ENCODE measurements around the gene TBC1D5.

TBC1D5 gene

DNA sequence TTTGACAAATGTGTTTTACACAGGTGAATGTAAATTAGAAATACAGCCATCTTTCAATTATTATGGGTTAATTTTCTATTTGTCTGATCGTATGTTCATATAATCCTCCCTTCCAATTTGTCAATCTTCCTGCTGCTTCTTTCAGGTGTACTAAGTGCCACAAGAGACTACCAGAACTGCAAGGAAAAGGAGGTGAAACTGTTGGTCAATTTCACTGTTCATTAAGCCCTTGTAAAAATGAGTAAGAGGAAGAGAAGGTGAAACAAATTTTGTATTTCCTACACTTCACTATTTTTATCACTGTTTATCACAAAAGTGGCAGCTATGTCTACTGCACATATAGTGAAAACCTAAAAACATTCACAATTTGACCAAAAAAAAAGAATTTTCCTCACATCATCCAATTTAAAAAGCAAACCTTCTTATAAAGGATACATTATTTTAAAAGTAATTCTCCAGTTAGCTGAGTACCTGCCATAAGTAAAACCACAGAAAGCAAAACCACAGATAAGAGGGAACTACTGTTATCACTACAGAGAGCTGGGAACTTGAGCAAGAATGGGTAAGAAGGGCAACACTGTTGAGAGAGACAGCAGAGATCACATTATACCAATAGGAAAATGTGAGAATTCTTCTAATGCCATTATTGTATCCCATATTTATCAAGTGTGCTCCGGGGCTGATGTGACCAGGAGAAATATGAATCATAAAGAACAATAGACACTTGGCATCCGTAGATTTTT lies 163.0 kb downstream of the TBC1D5 start:
- in situ Hi-C loops (cut with HindIII; ENCODE audit: low pct_ligation_motif_present, low pct_unique_long_range_greater_than_20kb, low sequenced_read_pairs), result no loop called here
- no peak for DNase-seq

DNA sequence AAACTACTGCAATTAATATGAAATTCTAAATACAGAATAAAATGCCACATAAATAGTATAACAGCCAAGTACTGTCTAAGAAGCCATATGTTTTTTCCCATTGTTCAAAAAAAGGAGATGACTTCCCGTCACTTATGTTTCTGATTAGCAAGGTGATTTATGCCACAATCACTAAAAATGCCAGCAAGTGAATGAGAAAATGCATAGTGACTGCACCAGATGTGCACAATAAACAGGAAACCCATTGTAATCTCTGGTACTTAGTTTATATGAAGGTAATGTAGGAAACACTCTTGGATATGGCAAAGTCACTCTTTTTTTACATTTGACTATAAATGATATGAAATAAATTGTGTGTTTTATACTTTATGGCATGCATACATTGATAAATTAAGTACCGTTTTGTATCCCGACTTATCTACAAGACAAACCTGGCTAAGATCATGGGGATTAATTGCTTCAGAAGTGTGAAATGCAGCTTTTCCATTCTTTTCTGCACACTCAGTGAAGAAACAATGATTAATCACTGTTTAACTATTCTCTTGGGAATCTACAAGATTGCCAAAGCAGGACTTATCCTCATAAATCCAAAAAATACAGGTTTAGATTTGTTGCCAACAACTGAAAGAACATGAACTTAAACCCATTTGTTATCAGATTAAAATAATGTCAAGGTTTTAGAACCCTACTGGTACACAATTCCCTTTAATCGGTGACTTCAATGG lies 164.5 kb downstream of the TBC1D5 start:
- in situ Hi-C loops (cut with HindIII; ENCODE audit: low pct_ligation_motif_present, low pct_unique_long_range_greater_than_20kb, low sequenced_read_pairs), result no loop called here
- no peak for DNase-seq

DNA sequence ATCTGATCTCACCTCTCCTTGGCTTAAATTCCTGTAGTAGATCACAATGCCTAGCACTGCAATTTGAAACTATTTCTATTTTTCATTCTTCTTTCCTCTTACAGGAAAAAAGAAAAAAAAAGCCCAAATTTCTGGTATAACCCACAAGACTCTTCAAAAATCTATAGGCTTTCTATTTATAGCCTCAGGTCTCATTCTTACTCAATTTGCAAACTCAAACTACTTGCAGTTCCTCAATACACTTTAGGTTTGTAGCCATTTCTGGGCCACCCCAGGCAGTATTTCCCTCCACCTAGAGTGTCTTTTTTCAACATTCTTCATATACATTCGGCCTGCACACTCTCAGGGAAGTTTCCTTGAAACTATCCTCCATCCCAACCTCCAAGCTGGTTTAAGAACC lies 169.0 kb downstream of the TBC1D5 start:
- in situ Hi-C loops (cut with HindIII; ENCODE audit: low pct_ligation_motif_present, low pct_unique_long_range_greater_than_20kb, low sequenced_read_pairs), result no loop called here
- DNase-seq, result no peak

DNA sequence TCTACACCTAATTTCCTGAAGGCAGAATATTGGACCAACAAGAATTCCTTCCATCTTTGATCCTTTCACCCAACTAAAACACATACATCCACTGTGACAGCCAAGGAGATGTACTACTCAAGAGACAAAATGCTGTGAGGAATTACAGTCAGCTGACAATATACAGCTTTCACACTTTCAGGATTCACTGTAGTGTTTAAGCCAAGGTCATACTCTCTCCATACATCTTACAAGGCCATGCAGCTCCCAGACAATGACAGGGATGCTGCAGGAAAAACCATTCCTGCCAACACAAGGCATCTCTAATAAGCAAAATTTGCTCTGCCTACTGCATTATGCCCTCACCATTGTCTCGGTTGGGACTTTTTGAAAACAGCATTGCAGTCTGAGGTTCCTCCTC lies 170.7 kb downstream of the TBC1D5 start:
- no peak for DNase-seq
- in situ Hi-C loops (cut with HindIII; ENCODE audit: low pct_ligation_motif_present, low pct_unique_long_range_greater_than_20kb, low sequenced_read_pairs), result no loop called here

DNA sequence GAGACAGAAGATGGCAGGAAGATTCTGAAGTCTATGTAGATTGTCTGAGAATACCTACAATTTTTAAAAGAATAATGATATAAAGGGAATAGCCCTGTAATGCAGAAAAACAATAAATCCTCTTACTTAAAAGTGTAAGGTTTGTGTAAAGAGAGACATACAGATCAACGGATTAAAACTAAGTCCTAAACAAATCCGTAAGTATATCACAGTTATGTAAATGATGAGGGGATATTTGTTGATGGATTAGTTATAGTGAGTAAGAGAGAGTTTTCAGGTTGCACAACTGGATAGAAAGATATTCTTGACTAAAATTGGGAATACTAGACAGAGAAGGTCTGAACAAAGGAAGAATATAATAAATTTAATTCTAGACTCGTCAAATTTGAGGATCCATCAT lies 179.6 kb downstream of the TBC1D5 start:
- in situ Hi-C loops (cut with HindIII; ENCODE audit: low pct_ligation_motif_present, low pct_unique_long_range_greater_than_20kb, low sequenced_read_pairs), result no loop called here
- DNase-seq, result no peak

DNA sequence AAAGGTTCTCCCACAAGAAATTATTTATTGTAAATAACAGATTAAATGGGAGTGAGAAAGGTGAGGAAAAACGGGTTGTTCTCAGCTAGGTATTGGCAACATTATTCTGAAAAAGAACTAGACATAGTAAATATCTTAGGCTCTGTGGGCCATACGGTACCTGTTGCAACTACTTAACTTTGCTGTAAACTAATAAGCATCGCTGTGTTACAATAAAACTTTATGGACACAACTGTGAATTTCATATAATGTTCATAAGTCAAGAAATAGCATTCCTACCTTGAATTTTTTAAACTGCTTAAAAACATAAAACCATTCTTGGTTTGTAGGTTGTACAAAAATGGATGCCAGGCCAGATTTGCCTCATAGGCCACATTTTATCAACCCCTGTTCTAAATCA lies 183.9 kb downstream of the TBC1D5 start:
- in situ Hi-C loops (cut with HindIII; ENCODE audit: low pct_ligation_motif_present, low pct_unique_long_range_greater_than_20kb, low sequenced_read_pairs), result no loop called here
- no peak for DNase-seq

DNA sequence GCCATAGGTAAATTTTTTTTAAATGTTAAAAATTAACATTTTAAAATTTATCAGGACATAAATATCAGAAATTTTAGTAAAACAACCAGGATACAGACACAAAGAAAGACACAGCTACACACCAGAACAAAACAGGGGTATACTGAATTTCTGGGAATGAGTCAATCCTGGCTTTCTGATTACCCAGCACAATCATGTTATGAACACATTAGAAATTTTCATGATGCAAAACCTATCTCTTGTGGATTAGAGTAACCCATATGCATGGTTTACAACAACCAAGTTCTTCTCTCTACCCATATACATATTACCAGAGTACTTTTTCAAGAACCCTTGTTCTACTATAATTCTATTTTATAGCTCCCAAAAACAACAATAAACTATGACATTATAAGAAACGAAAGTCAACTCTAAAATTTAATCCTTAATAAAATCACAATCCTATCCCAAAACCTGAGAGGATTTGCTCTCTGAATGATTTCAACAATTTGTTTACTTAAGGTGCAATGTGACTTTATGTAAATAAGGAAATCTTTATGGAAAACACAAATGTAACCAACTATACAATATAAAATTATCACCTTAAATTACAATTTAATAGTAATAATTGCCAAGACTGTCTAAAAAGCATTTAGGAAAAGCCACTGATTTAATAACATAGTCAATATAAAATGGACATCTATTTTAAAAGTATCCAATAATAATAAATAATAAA lies 184.5 kb downstream of the TBC1D5 start:
- no peak for DNase-seq
- in situ Hi-C loops (cut with HindIII; ENCODE audit: low pct_ligation_motif_present, low pct_unique_long_range_greater_than_20kb, low sequenced_read_pairs), result no loop called here

DNA sequence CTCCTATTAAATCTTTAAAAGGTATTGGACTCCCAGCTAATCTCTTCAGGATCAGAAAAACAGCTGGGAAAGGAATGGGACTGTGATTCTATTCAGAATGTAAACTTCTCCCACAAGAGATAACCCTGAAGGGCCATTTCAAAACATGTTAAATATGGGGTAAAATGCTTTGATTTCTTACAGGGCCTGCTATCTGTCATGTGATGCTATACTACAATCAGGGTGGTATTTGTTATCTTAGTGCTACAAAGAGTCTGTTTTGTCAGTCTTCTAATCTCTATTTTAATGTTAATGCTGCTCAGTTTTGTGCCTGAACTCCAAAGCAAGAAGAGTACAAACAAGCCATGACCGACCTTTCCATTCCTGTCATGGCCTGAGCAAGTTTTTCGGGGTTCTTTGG lies 186.9 kb downstream of the TBC1D5 start:
- in situ Hi-C loops (cut with HindIII; ENCODE audit: low pct_ligation_motif_present, low pct_unique_long_range_greater_than_20kb, low sequenced_read_pairs), result no loop called here

DNA sequence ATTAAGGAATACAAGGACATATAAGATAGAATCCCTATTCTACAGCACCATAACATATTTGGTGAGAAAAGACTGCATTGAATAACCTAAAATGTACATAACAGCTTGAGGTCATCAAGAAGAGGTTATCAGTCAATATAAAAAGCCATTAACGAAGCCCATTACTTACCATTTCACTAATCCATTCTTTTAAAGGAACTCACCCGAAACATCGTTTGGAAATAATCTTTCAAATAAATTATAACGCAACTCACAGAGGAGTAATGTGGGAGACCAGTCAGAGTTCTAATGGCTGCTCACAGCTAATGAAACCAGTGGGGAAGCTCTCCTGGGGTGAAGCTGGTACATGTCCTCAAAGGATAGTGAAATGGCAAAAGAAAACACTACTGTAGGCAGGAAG lies 188.4 kb downstream of the TBC1D5 start:
- DNase-seq, result no peak
- in situ Hi-C loops (cut with HindIII; ENCODE audit: low pct_ligation_motif_present, low pct_unique_long_range_greater_than_20kb, low sequenced_read_pairs), result no loop called here

More for the DNA sequence above, 186.9 kb downstream of the TBC1D5 start:
- no peak for DNase-seq

DNA sequence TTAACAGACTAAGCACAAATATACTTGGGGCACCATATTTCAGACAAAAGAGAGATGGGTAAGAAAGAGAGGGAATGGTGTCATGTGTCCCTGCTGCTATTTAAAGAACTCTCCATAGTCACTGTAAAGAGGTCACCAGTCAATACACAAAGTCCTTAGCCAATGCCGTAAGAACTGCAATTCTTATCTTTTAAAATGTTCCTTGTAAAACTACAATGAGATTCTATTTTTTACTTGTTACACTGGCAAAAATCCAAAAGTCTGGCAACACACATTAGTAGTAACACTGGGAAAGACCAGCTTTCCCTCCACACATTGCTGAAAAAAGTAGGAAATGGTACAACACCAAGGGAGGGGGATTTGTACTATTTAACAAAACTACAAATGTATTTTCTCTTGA lies 189.4 kb downstream of the TBC1D5 start:
- DNase-seq, result no peak
- in situ Hi-C loops (cut with HindIII; ENCODE audit: low pct_ligation_motif_present, low pct_unique_long_range_greater_than_20kb, low sequenced_read_pairs), result no loop called here

DNA sequence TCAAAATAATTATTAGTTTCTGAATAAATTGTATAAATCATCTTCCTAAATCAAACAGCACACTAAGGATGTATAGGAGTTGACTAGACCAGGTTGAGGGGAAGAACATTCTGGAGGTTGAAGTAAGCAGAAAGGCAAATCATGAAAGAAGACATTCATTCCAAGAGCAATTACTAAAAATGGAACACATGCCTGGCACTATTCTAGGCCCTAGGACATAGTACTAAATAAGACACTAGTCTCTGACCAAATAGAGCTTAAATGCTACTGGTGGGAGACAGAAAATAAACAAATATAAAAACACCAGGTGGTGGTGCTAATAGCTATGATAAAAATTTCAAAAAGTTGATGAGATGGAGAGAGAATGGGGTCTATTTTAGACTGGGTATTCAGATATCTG lies 190.1 kb downstream of the TBC1D5 start:
- no peak for DNase-seq
- in situ Hi-C loops (cut with HindIII; ENCODE audit: low pct_ligation_motif_present, low pct_unique_long_range_greater_than_20kb, low sequenced_read_pairs), result no loop called here

DNA sequence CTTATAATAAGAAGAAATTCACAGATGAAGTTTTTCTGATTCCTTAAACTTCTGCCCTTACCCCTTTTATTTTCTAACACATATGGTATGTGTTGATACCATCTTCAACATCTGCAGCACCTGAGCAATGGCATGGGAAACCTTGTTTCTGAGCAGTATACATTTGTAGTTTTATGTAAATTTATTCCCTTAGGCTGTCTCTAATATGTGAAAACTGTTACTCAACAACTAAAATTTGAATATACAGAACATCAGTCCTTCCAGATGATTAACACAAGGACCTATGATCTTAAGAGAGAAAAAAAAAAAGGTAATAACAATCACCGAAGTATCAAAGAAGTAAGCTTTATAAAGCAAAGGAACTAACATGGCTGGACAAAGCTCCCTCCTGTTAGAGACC lies 190.5 kb downstream of the TBC1D5 start:
- DNase-seq, result no peak
- in situ Hi-C loops (cut with HindIII; ENCODE audit: low pct_ligation_motif_present, low pct_unique_long_range_greater_than_20kb, low sequenced_read_pairs), result no loop called here

DNA sequence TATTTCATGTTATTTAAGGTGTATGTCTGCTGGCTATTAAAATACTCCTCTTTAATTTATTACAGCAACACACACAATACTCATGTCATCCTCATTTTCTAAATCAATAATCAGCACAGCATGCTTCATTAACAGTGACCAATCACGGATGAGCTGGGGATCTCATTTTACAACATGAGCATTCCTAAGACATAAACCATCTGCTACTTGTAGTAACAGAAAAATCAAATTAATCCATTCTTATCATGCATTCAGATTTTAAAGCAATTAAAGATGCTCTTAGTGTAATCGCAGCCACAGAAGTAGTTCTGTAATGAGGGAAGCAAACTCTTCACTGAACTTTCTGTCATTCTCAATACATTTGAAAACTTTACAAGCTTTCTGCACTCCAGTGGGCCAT lies 191.1 kb downstream of the TBC1D5 start:
- no peak for DNase-seq
- in situ Hi-C loops (cut with HindIII; ENCODE audit: low pct_ligation_motif_present, low pct_unique_long_range_greater_than_20kb, low sequenced_read_pairs), result no loop called here

DNA sequence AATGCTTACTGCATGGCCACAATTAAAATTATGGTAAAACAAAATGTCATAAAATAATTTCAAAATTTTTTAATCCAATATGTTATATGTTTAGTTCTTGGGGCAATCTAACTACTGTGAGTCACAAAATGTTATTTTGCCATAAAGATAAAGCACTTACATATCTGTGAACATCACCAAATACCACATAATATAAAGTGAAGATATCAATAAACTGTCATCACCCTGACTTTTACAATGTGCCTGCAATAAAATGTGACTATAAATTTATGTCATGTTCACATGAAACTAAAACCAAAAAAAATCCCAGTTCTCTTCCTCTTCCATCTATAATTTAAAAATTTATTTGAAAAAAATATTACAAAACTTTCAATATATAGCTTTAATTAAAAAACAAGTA lies 191.8 kb downstream of the TBC1D5 start:
- DNase-seq, result no peak
- in situ Hi-C loops (cut with HindIII; ENCODE audit: low pct_ligation_motif_present, low pct_unique_long_range_greater_than_20kb, low sequenced_read_pairs), result no loop called here

DNA sequence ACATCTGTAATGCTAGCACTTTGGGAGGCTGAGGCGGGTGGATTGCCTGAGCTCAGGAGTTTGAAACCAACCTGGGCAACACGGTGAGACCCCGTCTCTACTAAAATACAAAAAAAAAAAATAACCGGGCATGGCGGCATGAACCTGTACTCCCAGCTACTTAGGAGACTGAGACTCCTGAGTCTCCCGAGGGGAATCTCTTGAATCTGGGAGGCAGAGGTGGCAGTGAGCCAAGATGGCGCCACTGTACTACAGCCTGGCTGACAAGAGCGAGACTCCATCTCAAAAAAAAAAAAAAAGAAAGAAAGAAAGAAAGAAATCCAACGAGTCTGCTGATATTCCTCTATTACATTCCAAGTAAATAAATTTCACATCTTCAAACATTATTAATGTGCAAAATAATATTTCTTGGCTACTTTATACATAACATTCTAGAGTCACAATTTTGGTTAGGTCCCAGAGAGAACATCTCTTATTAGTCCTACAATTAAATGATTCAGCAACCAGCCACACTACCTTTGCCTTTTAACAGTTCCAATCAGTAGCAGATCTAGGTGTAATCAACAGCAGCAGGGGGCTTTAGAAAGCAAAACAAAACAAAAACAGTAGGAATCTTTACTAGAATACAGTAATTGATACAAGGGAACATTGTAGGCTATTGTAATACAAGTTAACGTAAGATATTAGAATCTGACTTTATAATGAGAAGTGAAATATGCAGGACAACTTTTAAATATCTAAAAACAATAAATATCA lies 195.8 kb downstream of the TBC1D5 start:
- in situ Hi-C loops (cut with HindIII; ENCODE audit: low pct_ligation_motif_present, low pct_unique_long_range_greater_than_20kb, low sequenced_read_pairs), result no loop called here
- no peak for DNase-seq

DNA sequence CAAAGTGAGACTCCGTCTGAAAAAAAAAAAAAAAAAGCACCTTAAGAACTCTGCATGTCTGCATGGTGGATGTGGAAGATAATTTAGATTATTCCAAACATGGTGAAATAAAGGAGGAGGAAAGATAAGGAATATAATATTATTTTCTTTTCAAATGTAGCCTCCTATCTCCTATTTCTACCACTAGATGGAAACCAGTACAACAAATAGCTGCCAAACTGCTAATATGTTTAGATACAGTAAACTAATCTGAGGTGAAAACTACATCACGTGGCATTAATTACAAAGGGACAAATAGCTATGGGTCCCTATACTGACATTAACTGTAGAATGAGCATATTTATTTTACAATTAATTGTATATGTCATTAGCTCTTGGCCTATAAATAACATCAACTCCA lies 197.8 kb downstream of the TBC1D5 start:
- peak; percentile 2 for DNase-seq

DNA sequence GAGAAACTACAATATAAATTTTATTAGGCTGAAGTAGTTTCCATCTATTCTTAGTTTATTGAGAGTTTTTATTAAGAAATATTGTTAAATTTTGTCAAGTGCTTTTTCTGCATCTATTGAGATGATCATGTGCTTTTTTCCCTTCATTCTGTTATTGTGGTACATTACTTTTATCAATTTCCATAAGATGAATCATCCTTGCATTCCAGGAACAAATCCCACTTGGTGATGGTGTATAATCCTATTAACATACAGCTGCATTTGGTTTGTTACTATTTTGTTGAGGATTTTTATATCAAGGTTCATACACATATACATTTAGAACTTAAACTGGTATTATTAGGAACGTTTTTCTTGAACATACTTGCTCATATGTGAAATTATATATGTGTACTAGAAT lies 199.8 kb downstream of the TBC1D5 start:
- in situ Hi-C loops (cut with HindIII; ENCODE audit: low pct_ligation_motif_present, low pct_unique_long_range_greater_than_20kb, low sequenced_read_pairs), result no loop called here
- DNase-seq, result no peak

More for the DNA sequence above, 197.8 kb downstream of the TBC1D5 start:
- in situ Hi-C loops (cut with HindIII; ENCODE audit: low pct_ligation_motif_present, low pct_unique_long_range_greater_than_20kb, low sequenced_read_pairs), result no loop called here

DNA sequence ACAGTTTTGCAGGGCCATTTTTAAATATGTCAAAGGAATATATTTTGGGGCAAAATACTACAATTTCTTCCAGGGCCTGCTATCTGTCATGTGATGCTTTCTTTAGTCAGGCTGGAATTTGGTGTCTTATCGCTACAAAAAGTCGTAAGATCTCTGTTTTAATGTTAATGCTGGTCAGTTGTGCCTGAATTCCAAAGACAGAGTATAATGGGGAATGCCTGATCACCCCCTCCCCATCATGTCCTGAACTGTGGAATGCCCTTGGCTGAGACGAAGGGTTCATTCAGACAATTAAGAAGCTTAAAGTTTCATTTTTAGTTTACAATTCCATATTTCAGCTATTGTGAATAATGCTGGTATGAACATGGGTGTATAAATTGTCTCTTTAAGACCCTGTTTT lies 203.0 kb downstream of the TBC1D5 start:
- in situ Hi-C loops (cut with HindIII; ENCODE audit: low pct_ligation_motif_present, low pct_unique_long_range_greater_than_20kb, low sequenced_read_pairs), result no loop called here
- DNase-seq, result no peak

DNA sequence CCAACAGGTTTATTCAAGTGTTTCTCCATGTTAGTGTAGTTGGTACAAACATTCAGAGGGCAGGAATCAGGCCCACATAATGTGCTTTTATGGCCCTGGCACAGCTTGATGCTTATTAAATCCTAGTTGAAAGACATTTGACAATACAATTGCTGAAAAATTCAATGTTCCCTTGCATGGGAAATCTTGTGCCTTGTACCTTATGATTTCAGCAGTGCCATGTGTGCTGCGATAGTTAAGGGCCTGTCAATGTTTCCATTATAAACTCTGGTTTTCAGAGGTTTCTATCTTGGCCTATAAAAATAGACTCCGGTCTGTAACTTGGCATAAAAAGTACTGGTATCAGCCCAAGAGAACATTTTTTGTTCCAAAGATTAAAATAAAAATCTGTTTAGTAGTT lies 207.2 kb downstream of the TBC1D5 start:
- in situ Hi-C loops (cut with HindIII; ENCODE audit: low pct_ligation_motif_present, low pct_unique_long_range_greater_than_20kb, low sequenced_read_pairs), result no loop called here
- no peak for DNase-seq
